Measurements from ENCODE around the gene PNKP.

The PNKP gene

DNA sequence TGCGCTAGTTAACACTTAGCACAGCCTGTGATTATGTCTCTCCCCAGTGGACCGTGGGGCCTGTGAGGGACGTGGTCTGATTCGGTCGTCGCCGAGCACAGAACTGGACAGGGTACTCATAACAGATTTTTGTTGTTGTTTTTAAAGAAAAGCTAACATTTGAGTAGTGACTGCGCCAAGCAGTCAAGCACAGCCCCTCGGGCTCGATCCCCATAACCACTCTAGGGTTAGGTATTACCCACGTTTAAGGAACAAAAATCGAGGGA, 17.2 kb downstream of the PNKP start:
- H3K4me1 Mint-ChIP-seq: peaks cover 40% of the 10 kb centered on the region
- H3K4me3 Mint-ChIP-seq: peak overlapping the region; percentile 81
- H3K27ac Mint-ChIP-seq: peak overlapping the region; percentile 94
- no peak for ATAC-seq
- H3K36me3 Mint-ChIP-seq: peaks cover 28% of the 10 kb centered on the region
- H3K9me3 Mint-ChIP-seq: peaks cover 3% of the 10 kb centered on the region
- no peak for DNase-seq (ENCODE audit: low spot score in 2 of 2)

DNA sequence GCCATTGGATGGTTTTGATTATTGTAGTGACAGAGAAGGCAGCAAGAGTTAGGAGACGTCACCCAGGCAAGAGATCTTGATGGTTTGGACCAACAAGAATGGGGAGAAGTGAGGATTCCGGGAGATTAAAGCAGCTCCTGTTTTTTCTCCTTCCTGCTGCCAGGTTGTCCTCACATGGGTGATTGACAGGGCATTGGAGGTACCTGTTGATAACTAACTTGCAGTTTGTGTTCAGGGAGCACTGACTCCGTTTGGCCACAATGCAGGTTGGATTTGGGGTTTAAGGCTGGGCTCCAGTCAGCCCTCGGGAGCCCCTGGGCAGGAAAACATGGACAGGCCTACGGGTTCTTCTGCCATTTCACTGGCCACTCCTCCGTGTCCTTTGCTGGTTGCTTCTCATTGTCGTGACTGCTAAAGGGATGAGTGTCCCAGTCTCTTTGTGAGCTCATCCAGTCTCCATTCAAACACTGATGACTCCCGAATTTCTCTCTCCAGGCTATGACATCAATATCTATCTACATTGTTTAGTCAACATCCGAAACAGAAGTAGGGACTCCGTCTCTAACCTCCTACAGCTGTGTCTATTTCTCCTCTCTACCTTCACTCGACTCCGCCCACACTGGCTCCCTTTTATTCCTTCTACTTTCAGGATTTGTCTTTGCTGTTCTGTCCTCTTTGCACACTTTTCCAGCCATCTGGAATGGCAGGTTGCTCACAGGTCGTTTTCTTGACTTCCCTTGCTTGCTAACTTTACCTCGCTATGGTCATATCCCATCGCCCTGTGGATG, 17.7 kb downstream of the PNKP start:
- Mint-ChIP-seq H3K9me3 (peaks cover 3% of the 10 kb centered on the region), H3K27ac (peak overlapping the region; percentile 94), H3K4me1 (peaks cover 37% of the 10 kb centered on the region), H3K4me3 (peak overlapping the region; percentile 81), H3K36me3 (peaks cover 23% of the 10 kb centered on the region)
- ATAC-seq (no peak), DNase-seq (ENCODE audit: low spot score in 2 of 2) (no peak)

DNA sequence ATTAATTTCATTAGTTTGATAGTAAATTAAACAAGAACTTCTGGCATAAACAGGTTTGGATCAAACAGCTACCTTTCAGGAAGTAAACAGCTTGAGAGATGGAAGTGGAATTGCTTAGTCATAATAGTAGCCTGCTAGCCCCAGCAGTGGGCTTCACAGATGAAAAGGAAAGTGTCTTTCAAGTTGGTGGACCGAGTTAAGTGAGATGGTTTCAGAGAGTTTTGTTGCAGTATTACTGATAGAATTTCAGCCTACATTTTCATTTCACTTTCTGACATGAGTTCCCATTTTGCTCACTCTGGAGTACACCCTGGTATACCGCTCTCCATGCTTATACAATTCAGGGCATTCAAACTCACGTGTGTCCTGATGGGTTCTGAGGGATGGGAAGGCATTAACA, 18.4 kb downstream of the PNKP start:
- Mint-ChIP-seq H3K4me1 (peaks cover 37% of the 10 kb centered on the region), H3K4me3 (peak overlapping the region; percentile 81), H3K36me3 (peaks cover 16% of the 10 kb centered on the region), H3K9me3 (peaks cover 3% of the 10 kb centered on the region), H3K27ac (peak overlapping the region; percentile 36)
- DNase-seq (ENCODE audit: low spot score in 2 of 2) (no peak), ATAC-seq (no peak)

DNA sequence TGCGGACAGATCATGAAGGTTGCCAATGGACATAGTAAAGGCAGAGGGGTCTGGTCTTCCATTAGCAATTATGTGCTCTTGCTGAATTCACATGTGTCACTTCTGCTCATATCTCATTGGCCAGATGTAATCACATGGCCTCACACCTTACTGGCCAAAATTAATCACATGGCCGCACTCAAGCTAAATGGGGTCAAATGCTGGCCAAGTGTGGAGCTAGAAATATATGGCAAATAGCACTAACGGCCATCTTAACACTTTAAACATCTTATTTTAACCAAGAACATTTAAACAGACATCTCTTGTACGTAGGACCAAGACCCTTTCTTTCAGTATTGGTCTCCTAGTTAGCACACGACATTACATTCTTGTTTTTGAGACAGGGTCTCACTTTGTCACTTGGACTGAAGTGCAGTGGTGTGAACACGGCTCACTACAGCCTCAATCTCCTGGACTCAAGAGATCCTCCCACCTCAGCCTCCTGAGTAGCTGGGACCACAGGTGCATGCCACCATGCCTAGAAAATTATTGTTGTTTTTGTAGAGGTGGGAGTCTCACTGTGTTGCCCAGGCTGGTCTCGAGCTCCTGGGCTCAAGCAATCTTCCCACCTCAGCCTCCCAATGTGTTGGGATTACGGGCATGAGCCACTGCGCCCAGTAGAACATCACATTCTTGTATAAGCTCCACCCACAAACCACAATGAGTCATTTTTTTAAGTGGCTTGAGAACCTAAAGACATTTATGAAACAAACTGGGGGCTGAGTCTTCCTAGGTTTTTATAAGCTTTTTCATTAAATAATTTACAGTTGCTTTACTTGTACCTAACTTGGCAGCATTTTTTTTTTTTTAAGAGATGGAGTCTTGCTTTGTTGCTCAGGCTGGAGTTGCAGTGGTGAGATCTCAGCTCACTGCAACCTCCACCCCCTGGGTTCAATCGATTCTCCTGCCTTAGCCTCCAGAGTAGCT, 19.4 kb downstream of the PNKP start:
- no peak for ATAC-seq
- peaks cover 3% of the 10 kb centered on the region for H3K9me3 Mint-ChIP-seq
- peaks cover 12% of the 10 kb centered on the region for H3K36me3 Mint-ChIP-seq
- DNase-seq (ENCODE audit: low spot score in 2 of 2): peak in 1 of 2 donors; percentile 57
- no peak overlapping the region for H3K27ac Mint-ChIP-seq
- peak overlapping the region; percentile 11 for H3K4me3 Mint-ChIP-seq
- H3K4me1 Mint-ChIP-seq: peaks cover 37% of the 10 kb centered on the region

DNA sequence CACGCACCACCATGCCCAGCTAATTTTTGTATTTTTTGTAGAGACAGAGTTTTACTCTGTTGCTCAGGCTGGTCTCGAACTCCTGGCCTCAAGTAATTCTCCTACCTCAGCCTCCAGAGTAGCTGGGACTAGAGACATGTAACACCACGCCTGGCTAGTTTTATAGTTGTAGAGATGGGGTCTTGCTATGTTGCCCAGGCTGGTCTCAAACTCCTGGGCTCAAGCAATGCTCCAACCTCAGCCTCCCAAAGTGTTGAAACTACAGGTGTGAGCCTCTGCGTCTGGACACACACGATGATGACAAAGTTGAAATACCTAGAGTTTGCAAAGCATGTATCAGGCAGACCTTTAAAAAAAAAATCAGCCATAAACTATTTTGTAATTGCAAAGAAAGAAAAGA, 21.0 kb downstream of the PNKP start:
- H3K36me3 Mint-ChIP-seq: no peaks in the 10 kb centered on the region
- peaks cover 25% of the 10 kb centered on the region for H3K4me1 Mint-ChIP-seq
- no peak for ATAC-seq
- no peak for DNase-seq (ENCODE audit: low spot score in 2 of 2)
- H3K27ac Mint-ChIP-seq: no peak overlapping the region
- H3K4me3 Mint-ChIP-seq: no peak overlapping the region
- peaks cover 3% of the 10 kb centered on the region for H3K9me3 Mint-ChIP-seq

DNA sequence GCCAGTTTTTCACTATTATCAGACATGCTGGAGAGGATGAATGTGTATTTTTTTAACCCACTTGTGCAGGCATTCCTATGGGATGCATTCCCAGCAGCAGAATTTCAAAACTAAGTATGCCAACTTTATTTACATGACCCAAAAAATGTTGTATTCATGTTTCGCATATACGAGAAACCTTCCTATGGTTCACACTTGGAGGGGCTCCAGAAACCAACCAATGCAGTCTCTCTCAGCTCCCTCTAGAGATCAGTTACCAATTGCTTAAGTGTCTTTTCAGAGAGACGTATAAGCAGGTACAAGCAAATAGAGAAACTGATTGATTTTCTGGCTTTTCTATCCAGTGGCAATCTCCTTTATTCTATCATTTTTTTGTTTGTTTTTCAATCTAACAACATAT, 22.0 kb downstream of the PNKP start:
- no peak for ATAC-seq
- H3K9me3 Mint-ChIP-seq: peaks cover 3% of the 10 kb centered on the region
- peaks cover 4% of the 10 kb centered on the region for H3K36me3 Mint-ChIP-seq
- peaks cover 25% of the 10 kb centered on the region for H3K4me1 Mint-ChIP-seq
- no peak overlapping the region for H3K27ac Mint-ChIP-seq
- no peak overlapping the region for H3K4me3 Mint-ChIP-seq
- no peak for DNase-seq (ENCODE audit: low spot score in 2 of 2)

DNA sequence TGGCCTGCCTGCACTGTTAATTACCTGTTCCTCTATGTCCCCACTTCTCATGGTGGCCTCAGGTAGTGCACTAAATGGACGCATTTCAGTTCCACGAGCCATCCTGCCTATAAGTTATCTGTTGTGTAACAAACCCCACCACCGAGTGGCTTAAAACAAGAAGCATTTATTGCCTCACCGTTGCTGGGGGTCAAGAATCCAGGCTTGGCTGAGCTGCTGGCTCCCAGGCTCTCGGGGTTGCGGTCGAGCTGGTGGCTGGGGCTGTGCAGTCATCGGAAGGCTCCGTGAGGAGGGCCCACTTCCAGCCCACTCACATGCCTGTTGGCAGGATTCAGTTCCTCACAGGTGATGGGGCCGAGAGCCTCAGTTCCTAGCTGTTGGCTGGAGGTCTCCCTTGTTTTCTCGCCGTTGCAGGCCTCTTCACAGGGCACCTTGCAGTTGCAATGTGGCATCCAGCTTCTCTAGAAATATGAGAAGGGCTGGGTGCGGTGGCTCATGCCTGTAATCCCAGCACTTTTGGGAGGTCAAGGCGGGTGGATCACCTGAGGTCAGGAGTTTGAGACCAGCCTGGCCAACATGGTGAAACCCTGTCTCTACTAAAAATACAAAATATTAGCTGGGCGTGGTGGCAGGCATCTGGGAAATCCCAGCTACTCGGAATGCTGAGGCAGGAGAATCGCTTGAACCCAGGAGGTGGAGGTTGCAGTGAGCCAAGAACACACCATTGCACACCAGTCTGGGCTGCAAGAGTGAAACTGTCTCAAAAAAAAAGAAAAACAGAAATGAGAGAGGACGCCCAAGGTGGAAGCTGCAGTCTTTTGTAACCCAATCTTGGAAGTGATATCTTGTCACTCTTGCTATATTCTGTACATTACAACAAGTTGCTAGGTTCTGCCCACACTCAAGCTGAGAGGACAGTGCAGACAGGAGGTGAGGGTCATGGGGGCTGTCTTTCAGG, 23.0 kb downstream of the PNKP start:
- peaks cover 3% of the 10 kb centered on the region for H3K9me3 Mint-ChIP-seq
- DNase-seq (ENCODE audit: low spot score in 2 of 2) (no peak), ATAC-seq (no peak)
- no peak overlapping the region for H3K4me3 Mint-ChIP-seq
- no peak overlapping the region for H3K27ac Mint-ChIP-seq
- peaks cover 15% of the 10 kb centered on the region for H3K4me1 Mint-ChIP-seq
- H3K36me3 Mint-ChIP-seq: peaks cover 10% of the 10 kb centered on the region

DNA sequence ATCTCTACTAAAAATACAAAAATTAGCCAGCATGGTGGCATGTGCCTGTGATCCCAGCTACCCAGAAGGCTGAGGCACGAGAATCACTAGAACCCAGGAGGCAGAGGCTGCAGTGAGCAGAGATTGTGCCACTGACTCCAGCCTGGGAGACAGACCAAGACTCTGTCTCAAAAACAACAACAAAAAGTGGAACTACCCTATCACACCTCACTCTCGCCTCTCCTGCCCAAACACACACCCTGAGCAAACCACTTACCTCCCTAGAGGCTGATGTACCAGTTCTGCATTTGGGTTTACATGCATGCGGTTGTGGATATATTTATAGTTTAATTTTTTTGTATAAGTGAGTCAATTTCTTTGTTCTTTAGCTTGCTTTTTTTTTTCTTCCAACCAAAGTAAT, 24.1 kb downstream of the PNKP start:
- DNase-seq (ENCODE audit: low spot score in 2 of 2) (no peak), ATAC-seq (no peak)
- Mint-ChIP-seq H3K27ac (no peak overlapping the region), H3K4me3 (no peak overlapping the region), H3K4me1 (peaks cover 5% of the 10 kb centered on the region), H3K9me3 (no peaks in the 10 kb centered on the region), H3K36me3 (peaks cover 22% of the 10 kb centered on the region)

DNA sequence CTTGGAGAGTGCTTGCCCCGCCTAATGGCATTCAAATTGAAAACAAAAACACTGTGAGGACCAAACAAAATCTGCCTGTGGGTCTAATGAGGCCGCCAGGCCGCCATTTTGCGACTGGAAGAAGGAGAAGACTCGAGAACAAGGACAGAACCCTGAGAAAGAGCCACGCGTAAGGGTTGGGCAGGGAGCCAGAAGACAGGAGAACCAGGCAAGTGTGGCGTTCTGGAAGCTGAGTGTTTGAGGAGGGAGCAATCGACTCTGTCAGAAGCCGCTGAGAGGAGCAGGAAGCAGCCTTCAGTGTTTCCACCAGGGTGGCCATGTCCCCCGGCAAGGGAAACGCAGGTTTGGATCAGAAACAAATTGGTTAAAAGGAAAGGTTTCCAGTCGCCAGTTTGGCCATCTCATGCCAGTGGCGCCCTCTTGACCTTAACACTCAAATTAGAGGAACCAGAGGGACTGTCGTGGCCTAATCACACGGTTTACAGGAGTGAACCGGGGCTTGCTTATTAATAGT, 26.6 kb downstream of the PNKP start:
- H3K4me1 Mint-ChIP-seq: peaks cover 9% of the 10 kb centered on the region
- H3K36me3 Mint-ChIP-seq: peaks cover 42% of the 10 kb centered on the region
- H3K9me3 Mint-ChIP-seq: no peaks in the 10 kb centered on the region
- ATAC-seq (no peak), DNase-seq (ENCODE audit: low spot score in 2 of 2) (no peak)
- H3K27ac Mint-ChIP-seq: no peak overlapping the region
- H3K4me3 Mint-ChIP-seq: no peak overlapping the region

DNA sequence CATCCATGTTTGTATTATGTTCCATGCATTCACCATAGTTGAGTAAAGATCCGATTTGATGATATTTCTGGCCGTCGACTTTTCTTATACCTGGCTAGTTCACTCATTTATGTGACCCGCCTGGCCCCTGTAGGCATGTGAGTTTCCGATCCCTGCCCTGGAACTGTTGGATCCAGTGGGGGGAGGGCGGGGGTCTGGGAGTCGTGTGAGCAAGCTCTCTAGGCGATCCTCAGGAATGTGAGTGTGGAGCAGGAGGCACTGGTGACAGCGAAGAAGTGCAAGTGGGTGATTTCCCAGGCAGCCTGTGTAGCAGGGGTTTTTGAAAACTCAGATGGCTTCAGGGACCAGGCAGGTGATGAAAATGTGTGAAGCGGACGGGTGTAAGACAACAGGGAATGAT, 27.1 kb downstream of the PNKP start:
- no peaks in the 10 kb centered on the region for H3K9me3 Mint-ChIP-seq
- no peak overlapping the region for H3K27ac Mint-ChIP-seq
- peaks cover 9% of the 10 kb centered on the region for H3K4me1 Mint-ChIP-seq
- ATAC-seq: no peak
- no peak for DNase-seq (ENCODE audit: low spot score in 2 of 2)
- peaks cover 42% of the 10 kb centered on the region for H3K36me3 Mint-ChIP-seq
- H3K4me3 Mint-ChIP-seq: no peak overlapping the region

DNA sequence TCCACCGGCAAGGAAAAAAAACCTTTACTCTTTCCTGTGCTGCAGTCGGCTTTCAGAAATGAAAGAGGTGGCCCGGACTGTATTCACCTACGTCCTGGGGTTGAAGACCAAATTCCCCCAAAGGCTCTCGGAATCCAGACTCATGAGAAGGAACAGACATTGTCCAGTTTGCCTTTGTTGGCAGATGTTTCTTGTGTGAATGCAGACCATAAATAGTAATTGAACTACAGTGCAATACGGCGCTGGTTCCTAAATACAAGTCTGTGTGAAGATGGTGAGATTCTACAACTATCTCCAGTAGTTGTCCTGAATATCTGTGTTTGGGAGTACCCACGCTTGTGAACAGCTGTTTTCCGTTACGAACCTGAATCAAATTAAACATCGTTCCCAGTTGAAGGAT, 27.7 kb downstream of the PNKP start:
- Mint-ChIP-seq H3K27ac (no peak overlapping the region), H3K4me3 (no peak overlapping the region), H3K4me1 (peaks cover 9% of the 10 kb centered on the region), H3K9me3 (no peaks in the 10 kb centered on the region), H3K36me3 (peaks cover 49% of the 10 kb centered on the region)
- ATAC-seq (no peak), DNase-seq (ENCODE audit: low spot score in 2 of 2) (no peak)

DNA sequence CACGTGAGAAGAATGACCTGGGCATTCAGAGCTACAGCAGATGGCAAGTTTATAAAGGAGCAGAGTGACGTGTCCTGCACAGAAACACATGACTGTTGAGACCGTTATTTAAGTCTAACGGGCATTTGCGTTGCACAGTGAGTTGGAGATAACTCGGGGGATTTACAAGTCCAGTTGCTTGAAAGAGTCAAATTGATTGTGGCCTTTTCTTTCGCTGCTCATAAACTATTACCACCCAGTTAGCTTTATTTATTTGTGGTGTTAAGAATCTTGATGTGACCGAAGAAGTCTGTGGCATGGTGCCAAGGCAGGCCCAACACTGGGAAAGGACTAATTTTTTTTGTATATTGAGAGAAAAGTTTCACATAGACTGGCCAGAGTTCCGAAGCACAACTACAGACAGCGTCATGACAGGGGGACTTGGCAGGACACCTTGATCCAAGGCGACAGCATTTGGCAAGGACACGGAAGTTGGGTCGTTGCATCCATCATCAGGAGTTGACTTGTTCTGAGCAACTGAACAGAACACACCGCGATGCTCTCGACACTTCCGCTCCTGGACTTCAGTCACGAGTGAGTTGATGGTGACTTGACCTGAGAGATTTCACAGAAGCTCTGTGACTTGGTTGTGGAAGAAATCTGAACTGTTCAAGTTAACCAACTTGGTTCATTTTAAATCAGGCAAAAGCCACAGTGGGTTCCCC, 28.3 kb downstream of the PNKP start:
- peaks cover 55% of the 10 kb centered on the region for H3K36me3 Mint-ChIP-seq
- peaks cover 9% of the 10 kb centered on the region for H3K4me1 Mint-ChIP-seq
- ATAC-seq: no peak
- H3K27ac Mint-ChIP-seq: no peak overlapping the region
- H3K4me3 Mint-ChIP-seq: no peak overlapping the region
- no peaks in the 10 kb centered on the region for H3K9me3 Mint-ChIP-seq
- DNase-seq (ENCODE audit: low spot score in 2 of 2): no peak

DNA sequence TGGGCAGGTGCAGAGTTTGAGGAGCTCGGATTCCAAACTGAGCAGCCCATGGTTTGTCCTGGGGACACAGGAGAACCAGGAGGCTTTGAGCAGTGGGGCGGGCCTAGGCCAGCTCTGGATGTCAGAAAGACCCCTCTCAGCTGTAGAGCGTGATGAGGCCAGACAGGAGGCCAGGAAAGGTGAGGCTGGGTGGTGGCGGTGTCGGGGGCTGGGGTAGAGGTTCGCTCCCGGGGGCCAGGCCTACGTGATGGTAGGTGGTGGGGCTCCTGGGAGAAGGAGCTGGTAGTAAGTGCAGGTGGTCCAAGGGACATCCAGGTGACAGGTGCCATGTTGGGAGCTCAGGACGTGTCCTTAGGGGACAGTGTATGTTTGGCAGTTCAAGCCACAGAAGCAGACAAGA, 30.0 kb downstream of the PNKP start:
- DNase-seq (ENCODE audit: low spot score in 2 of 2): no peak
- ATAC-seq: no peak
- H3K9me3 Mint-ChIP-seq: no peaks in the 10 kb centered on the region
- H3K36me3 Mint-ChIP-seq: peaks cover 65% of the 10 kb centered on the region
- H3K4me1 Mint-ChIP-seq: peaks cover 10% of the 10 kb centered on the region
- H3K27ac Mint-ChIP-seq: peak overlapping the region; percentile 71
- no peak overlapping the region for H3K4me3 Mint-ChIP-seq

DNA sequence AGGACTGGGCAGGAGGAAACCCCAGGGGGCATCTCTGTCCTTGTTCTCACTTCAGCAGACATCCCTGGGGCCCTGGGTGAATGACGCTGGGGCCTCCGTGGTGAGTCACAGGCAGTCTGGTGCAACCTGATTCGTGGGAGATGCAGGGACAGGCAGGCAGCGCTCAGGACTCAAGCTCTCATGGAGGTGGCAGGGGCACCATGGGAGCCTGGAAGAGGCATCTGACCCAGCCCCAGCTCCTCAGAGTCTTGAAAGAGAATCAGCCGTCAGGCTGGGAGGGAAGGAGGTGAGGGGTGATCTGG, 30.4 kb downstream of the PNKP start:
- H3K36me3 Mint-ChIP-seq: peaks cover 69% of the 10 kb centered on the region

More for the DNA sequence above, 30.4 kb downstream of the PNKP start:
- H3K4me3 Mint-ChIP-seq: no peak overlapping the region
- no peak for DNase-seq (ENCODE audit: low spot score in 2 of 2)
- peak overlapping the region; percentile 71 for H3K27ac Mint-ChIP-seq
- peaks cover 14% of the 10 kb centered on the region for H3K4me1 Mint-ChIP-seq
- no peak for ATAC-seq
- H3K9me3 Mint-ChIP-seq: no peaks in the 10 kb centered on the region

Data from stimulated activated effector memory CD8-positive, alpha-beta T cell treated with anti-CD3 and anti-CD28 coated beads, Interleukin-12 subunit alpha, Interleukin-12 subunit beta, amount 100 ng/mL, for 72 hours (primary cell).